ENCODE data around the gene CER1.

- peak; percentile 26 to 83 (median 58) for TF ChIP-seq CTCF (IDR thresholded peaks at IDR 0.05)
- no peak for TF ChIP-seq POLR2A (IDR thresholded peaks at IDR 0.05)
Measured at GRCh38 chr9:14768405-14769229, 46.1 kb upstream of the CER1 start.

Data from sigmoid colon (tissue), 3 donors.